GM19035 (cell line): ENCODE results near the gene DNAH1.

ENCODE experiments used
- ATAC-seq: cut with Tn5 transposase; IDR thresholded peaks from one replicate; pipeline ENCODE4 v1.9.1; 2021; ENCODE audit not compliant: unreplicated experiment

The DNAH1 gene

DNA sequence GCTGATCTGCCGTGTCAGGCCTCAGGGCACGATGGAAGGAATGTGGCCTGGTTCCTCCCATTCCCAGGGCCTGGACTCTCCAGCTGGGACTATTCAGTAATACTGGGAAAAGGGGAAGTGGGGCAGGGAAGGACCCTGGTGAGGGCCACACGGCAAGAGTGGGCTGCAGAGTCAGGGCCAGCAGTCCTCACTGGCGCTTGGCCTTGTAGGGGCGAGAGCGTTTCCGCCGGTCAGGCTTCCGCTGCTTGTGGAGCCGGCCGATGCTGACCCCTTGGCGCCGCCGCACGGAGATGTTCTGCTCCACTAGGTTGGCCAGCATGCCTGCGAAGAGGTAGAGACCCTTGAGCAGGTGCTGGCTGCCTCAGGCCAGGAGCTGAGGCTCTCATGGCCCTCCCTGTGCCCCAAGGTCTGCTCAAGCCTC, 86.0 kb downstream of the DNAH1 start:
- ATAC-seq, result no peak

- no peak for ATAC-seq
Observed at GRCh38 chr3:52402706-52403270, 86.7 kb downstream of the DNAH1 start.

DNA sequence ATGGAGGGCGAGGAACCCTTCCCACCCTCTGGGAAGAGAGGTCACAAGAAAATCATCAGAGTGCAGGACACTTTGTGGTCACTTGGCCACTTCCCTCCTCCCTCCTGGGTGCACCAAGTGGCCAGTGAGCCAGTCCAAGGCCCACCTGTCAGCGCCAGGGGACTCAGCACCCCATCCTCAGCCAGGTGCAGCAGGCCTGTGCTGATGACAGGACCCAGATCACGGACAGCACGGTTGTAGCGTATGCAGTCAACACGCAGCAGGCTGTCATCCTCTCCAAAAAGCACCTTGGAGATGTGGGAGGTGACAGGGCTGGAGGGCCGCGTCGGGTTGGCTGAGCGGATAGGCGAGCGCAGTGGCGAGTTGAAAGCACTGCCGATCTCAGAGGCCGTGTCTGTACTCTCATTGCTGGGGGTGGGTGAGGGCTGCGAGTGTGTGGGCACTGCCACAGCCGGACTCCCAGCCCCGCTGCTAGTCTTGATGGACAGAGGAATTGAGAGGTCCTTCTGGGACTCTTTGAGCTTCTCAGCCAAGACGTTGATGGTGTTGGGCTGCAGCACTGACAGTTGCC, 87.2 kb downstream of the DNAH1 start:
- ATAC-seq, result no peak

DNA sequence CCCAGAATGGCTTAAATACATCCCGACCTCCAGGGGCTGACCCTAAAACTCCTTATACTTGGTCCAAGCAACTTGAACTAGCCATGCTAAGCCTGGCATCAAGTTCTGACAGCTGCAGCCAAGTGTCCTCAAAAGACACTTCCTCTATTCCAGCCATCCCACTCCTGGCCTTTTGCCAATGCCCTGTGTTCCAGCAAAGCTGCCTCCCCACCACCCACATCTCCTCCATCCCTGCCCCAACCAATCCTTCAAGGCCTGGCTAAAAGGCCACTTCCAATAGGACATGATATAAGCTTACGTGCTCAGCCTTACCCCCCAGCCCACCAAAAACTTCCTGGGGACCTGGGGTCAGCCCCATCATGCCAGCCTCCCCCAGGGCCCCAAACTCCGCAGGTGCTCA, 87.8 kb downstream of the DNAH1 start:
- ATAC-seq, result no peak

DNA sequence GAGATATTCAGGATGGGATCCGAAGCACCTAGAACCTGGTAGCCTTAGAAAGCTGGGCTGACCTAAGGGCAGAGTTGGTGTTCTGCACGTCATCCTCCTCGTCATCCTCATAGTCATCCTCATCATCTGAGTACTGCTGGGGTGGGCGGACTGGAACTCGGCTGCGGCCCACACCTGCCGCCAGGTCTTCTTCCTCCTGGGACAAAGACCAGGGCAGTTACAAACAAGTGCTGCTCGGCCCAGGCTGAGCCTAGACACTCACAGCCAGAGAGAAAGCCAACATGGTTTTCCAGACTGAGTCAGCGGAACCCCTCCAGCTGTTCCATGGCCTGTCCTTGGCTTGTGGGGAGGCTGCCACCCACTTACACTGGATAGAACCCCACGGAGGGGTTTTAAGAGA, 88.3 kb downstream of the DNAH1 start:
- ATAC-seq, result no peak

- no peak for ATAC-seq
Observed at GRCh38 chr3:52405066-52405465, 88.9 kb downstream of the DNAH1 start.

DNA sequence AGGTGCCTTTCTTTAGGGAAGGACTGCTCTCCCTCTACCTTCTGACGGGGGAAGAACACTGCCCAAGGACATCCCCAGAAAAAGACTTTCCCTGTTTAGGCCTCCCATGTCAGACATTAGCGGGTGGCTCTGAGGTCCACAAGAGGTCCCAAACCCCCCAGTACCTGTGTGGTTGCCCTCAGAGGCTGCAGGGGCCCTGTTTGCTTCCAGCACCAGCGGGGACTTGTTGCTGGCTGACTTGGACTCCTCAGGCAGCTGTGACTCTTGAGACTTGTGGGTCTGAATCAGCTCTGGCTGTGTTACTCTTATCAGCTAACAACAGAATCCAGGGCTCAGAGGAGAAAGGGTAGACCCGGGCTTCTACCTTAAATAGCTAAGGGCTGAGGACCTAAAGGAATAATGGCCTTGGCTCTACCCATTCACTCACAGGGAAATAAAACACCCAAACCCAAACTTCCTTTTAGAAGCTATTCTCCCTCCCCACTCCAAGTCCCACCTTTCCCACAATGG, 89.5 kb downstream of the DNAH1 start:
- ATAC-seq, result no peak

GRCh38 chr3:52406231-52406661, 90.1 kb downstream of the DNAH1 start:
- no peak for ATAC-seq

GRCh38 chr3:52406791-52407510, 90.8 kb downstream of the DNAH1 start:
- ATAC-seq, result no peak

DNA sequence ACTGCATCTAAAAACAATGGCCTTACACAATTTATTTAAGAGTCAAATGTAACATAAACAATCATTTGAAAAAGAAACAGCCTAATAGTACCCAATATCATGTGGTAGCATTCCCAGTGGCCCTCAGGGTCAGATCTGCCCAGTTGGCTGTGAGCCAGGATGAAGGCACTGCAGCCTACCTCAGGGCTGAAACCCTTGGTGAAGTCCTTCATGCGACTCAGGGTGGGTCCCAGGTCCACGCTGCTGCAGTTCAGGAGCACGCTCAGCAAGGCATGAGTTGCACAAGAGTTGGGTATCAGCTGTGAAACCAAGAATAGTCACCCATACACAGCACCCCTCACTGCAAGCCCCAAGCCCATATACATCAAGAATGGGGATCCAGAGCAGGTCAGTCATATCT, 91.7 kb downstream of the DNAH1 start:
- no peak for ATAC-seq

GRCh38 chr3:52408466-52408865, 92.3 kb downstream of the DNAH1 start:
- no peak for ATAC-seq

DNA sequence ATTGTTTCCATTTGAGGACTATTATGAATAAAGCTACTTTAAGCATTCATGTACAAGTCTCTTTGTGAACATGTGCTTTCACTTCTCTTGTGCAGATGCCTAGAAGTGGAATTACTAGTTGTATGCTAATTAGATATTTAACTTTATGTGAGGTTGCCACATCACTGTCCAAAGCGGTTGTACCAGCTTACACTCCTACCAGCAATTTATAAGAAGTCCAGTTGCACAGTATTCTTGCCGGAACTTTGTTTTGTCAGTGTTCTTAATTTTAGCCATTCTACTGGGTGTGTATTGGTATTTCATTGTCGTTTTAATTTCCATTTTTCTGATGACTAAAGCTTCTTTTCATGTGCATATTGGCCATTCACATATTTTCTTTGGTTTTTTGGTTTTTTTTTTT, 99.7 kb downstream of the DNAH1 start:
- no peak for ATAC-seq

DNA sequence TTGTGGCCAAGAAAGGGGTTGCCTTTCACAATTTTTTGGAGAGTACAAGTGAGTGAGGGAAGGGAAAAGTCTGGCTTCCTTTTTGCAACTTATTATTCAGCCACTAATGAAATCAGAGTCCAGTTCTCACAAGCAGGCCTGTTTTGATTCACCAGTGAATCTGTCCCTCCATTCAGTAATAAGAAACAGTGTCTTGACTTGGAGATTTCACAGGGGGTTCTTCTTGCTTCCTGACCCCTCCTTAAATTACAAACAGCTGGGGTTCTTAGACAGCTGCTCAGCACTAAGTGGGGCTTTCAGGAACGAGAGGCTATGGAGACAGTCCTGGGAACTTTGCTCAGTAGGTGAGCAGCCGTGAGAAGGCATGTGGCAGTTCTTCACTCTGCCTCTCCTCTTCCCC, 104.3 kb downstream of the DNAH1 start:
- ATAC-seq, result no peak

- ATAC-seq, result no peak
Observed at GRCh38 chr3:52422669-52423068, 106.5 kb downstream of the DNAH1 start.

DNA sequence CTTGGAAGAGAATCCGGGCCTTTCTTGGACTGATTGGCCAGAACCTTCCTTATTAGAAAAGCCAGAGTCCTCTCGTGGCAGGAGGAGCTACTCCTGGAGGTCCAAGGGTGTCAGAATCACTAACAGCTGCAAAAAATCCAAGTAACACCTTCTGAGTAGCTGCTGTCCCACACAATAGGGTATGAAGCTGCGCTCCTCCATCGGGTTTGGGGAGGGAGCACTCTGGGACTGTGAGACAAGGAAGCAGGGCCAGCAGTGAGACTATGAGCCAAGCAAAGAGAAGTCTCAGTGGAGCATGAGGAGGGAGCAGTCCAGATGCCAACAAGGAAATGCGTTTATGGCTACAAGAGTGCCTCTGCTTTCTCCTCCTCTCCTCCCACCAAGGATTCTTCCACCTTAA, 107.1 kb downstream of the DNAH1 start:
- no peak for ATAC-seq

DNA sequence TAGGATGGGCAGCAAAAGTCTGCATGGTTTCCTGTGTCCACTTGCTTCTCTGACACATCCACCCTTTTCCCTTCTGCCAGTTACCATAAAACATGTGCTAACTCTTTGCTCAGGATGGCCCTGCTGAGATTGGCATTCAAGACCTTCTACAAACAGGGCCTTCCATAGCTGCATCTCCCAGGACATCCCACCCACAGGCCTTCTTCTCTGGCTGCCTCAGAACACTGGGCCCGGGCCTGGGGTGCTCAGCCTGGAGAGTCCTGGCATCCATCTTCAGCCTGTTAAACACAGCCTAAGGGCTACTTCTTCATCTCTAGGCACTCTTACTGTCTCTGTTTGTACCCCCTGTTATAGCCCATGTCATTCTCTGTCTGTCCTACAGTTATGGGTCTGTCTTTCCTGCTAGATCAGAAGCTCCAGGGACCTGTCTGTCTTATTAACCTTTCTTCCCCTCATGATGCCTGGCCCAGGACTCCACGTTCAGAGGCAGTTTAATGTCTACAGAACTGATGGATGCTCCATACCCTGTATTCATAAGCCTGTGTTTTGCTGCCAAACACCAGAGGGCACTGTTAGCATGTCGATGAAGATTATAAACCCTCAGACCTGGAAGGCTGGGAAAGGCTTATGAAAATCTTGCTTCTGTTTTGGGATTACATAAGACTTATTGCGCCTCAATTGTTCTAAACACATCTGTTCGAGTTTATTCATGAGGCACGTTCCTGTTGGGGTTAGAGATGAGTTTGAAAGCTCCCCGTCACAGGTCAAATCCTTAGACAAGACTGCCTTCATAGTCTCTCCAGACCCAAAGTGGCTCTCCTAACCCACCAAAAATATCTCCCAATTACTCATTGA, 112.3 kb downstream of the DNAH1 start:
- no peak for ATAC-seq

- no peak for ATAC-seq
Observed at GRCh38 chr3:52429031-52429430, 112.9 kb downstream of the DNAH1 start.

DNA sequence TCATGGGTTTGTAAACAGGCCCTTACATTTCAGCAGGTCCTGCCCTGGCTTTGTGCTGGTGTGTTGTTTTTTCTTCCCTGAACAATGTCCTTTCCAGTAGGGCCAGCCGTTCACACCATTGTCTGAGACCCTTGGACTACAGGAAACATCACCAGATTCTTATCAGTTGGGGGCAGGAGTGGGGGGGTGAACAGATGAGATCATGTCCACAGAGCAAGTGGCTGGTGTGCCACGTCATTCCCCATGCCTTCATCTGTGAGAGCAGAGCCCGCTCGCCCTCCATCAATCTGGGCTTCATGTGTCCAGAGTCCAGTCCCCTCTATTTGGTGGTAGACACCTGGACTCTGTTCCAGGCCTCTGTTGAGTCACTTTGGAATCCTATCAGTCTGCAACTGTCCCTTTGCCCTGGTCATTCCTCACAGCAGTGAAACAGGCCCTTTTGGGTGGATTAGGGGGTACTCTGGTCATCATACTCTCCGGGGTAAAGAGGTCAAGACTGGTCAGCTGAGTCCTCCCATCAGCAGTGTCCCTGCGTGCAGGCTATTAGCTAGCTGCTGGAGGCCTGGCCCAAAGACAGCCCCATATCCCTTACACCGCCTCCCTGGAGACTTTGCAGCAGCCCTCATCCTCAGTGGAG, 113.8 kb downstream of the DNAH1 start:
- ATAC-seq, result no peak

DNA sequence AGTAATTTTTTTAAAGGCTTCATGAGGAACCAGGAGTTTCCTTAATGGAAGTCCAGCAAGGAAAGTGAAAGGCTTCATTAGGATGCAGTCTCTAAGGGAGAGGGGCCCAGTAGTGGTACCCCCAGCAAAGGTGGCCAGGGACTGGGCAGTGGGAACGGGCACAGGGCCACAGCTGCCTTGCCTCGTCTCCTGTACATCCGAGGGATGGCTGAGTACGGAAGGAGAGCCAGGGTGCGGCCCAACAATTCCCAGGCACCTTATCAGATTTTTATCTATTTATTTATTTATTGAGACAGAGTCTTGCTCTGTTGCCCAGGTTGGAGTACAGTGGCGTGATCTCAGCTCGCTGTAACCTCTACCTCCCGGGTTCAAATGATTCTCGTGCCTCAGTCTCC, 114.3 kb downstream of the DNAH1 start:
- ATAC-seq, result no peak

- ATAC-seq, result no peak
Observed at GRCh38 chr3:52431459-52432223, 115.5 kb downstream of the DNAH1 start.
